Measurements from ENCODE around the gene LRP1B.

DNA sequence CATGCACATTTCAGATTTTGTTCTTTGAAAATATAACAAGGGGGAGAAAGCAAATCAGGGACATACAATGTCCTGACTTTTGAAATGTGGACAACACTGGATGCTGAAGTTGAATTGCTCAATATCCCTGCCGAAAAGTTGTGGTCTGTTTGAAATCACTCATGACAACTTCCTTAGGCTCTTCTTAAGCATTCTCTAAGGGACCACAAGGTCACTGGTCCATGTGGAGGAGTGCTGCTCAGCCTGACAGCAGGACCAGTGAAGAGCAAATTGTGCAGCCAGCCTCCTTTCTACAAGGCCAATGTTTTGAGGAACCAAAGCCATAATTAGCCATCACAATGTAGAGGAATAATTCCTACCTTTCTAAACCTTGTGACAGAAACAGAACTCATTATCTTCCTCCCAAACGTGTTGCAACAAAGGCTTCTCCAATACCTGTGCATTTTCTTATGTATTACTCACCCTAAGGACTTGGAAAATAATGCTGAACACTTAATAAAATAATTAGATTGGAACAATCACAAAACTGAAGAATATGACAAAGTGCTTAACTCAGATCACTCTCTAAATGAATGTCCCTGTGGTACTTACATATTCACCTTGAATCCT, 1873.0 kb downstream of the LRP1B start:
- TF ChIP-seq POLR2AphosphoS5 (IDR thresholded peaks at IDR 0.05) (no peak), POLR2A (IDR thresholded peaks at IDR 0.05; ENCODE audit: low read depth) (no peak), EP300 (IDR thresholded peaks at IDR 0.05) (no peak)
- TF ChIP-seq, protein P1, sequence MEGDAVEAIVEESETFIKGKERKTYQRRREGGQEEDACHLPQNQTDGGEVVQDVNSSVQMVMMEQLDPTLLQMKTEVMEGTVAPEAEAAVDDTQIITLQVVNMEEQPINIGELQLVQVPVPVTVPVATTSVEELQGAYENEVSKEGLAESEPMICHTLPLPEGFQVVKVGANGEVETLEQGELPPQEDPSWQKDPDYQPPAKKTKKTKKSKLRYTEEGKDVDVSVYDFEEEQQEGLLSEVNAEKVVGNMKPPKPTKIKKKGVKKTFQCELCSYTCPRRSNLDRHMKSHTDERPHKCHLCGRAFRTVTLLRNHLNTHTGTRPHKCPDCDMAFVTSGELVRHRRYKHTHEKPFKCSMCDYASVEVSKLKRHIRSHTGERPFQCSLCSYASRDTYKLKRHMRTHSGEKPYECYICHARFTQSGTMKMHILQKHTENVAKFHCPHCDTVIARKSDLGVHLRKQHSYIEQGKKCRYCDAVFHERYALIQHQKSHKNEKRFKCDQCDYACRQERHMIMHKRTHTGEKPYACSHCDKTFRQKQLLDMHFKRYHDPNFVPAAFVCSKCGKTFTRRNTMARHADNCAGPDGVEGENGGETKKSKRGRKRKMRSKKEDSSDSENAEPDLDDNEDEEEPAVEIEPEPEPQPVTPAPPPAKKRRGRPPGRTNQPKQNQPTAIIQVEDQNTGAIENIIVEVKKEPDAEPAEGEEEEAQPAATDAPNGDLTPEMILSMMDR (IDR thresholded peaks at IDR 0.05), result no peak

Data from esophagus muscularis mucosa (tissue), 4 donors.